Activated CD4-positive, alpha-beta T cell treated with anti-CD3 and anti-CD28 coated beads, Interleukin-2, amount 50 U/mL, for 1 hour (primary cell): ENCODE data around the gene MAD1L1.
"Not testable (repeated sequence)": the region's sequence is repeated elsewhere in the genome, so short reads cannot be mapped to it uniquely, and the experiment has no call there.

Experiments
- DNase-seq: peaks from one replicate; pipeline ENCODE4 v3.0.0-alpha.2; 2020

Gene MAD1L1

DNA sequence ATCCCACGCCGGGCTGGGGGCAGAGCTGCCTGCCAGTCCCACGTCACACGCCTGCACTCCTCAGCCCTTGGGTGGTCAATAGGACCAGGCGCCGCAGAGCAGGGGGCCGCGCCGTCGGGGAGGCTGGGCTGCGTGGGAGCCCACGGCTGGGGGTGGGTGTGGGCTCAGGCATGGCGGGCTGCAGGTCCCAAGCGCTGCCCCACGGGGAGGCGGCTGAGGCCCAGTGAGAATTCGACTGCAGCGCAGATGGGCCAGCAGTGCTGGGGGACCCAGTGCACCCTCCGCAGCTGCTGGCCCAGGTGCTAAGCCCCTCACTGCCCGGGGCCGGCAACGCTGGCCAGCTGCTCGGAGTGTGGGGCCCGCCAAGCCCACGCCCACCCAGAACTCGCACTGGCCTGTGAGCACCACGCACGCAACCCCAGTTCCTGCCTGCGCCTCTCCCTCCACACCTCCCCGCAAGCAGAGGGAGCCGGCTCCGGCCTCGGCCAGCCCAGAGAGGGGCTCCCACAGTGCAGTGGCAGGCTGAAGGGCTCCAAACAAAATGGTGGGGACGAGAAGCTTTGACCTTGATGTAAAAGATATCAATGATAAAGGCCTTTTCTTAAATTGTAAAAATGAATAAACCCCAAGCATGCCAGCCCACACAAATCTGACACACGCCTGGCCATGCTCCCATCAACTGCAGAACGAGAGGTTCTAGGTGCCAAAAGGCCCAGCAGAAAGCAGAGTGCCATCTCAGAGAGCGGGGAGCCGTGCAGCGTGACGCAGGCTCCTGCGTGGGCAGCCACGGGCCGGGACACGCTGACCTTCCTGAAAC lies 255.5 kb downstream of the MAD1L1 start:
- no peak for DNase-seq

DNA sequence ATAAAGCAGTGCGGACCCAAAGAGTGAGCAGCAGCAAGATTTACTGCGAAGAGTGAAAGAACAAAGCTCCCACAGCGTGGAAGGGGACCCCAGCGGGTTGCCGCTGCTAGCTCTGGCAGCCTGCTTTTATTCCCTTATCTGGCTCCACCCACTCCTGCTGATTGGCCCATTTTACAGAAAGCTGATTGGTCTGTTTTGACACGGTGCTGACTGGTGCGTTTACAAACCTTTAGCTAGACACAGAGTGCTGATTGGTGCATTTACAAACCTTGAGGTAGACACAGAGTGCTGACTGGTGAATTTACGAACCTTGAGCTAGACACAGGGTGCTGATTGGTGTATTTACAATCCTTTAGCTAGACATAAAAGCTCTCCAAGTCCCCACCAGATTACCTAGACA lies 256.2 kb downstream of the MAD1L1 start:
- not testable (repeated sequence) for DNase-seq

DNA sequence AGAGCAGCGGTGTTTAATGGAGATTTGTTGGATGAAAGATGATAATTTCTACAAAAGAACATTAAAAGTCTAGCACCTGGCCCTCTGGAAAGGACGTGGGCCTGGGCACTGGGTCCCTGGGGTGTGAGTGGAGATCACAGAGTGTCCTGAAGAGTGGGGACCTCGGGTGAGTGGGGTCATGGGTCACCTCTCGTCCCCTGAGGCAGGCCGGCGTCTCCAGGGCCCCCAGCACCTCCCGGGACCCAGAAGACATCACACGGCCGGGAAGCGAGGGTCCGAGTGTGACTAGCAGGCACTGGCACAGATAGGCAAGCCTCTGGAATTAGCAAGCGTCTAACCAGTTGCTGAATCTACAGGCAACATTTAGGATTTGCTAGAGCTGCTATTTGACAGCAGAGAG lies 257.2 kb downstream of the MAD1L1 start:
- DNase-seq, result no peak

DNA sequence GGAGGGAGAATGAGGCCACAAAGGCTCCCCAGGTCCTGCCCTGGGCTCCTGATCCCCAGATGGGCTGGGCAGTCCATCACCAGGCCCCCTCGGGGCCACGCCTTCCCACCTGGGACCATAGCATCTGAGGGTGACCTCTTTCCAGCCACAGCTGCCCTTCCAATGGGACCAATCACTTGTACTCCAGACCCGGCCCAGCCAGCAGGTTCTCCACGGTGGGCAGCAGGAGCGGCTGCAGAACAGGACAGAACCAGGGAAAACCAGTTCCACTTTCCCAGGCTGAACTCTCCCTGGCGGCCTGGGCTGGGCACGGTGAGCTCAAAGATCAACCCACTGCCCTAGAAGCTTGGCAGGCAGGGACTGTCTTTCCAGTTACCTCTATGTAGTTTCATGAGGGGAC lies 257.6 kb downstream of the MAD1L1 start:
- DNase-seq, result no peak

DNA sequence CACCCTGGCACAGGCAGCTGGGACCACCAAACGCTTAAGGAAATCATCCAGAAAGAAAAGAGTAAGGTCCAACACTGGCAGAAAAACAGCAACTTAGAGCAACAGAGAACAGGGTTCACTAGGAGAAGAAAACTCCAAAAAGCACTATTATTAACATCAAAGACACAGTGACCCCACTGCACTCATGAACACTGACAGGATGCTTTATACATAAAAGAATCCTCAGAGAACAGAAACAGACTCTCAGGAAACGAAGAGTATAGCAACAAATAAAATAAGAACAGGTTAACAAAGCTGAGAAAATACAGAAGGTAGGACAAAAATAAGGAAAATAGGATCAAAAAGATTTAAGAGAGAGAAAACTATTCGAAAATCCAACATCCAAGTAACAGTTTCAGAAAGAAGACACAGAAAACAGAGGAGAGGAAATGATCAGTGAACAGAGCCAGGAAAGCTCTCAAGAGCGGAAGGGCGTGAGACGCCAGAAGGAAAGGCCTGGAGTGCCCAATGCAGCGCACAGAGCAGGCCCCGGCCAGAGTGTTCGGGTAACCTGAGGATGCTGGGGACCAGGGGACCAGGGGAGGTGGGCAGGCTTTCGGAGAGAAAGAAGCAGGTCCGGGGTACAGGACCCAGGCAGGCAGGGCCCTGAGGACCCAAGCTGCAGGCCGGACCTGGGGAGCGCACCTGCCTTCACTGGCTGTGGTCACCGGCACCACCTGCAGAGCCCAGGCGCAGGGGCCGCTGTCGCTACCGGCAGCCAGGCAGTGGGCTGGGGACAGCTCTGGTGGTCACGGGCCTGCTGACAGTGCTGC lies 258.2 kb downstream of the MAD1L1 start:
- no peak for DNase-seq

DNA sequence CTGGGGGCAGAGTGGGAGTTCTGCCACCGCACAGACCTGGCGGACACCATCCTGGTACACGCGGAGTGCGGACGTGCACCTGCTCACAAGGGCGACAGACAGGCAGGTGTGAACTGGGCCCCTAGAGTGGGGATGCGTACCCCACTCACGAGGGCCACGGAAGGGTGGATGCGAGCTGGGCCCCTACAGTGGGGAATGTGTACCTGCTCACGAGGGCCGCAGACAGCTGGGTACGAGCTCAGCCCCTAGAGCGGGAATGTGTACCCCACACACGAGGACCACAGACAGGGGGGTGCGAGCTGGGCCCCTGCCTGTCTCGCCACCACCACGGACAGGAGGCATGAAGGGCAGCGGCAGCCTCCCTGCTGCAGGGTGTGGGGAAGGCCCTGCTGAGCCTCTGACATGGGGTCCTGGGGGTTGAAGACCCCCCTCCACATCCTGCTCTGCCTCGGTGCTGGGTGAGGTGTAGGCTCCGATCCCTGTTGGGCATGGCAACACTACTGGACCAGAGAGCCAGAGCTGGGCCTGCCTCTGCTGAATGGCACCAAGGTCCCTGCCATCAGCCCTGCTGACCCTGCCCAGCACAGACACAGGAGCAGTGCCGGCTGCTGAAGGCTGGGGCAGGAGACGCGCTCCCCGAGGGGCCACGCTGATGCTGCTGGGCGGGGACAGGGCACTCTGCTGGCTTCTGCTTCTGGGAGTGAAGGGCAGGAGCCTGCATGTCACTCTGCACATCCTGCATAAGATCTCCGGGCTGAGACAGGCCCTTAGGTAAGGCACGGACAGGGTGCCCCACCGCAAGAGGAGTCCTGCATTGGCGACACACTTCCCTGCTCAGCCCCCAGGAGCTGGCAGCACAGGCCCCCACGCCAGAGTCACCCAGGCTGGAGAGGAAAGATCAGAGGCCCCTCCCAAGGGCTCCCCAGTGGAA lies 259.2 kb downstream of the MAD1L1 start:
- no peak for DNase-seq

DNA sequence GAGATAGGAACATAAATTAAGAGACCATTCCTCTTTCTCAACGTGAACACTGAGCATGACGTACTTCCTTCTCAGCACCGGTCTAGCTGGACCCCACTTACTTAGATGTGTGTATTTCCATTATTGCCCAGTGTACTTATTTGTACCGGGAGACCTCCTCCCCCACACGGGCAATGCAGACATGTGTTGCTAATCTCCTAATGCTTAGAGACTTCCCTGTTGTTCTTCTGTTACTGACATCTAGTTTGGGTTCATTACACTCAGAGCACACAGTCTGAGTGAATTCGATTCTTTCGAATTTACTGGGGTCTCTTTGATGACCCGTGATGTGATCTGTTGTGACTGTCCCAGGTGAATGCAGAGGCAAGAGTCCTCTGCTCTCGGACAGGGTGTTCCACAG lies 260.0 kb downstream of the MAD1L1 start:
- no peak for DNase-seq

DNA sequence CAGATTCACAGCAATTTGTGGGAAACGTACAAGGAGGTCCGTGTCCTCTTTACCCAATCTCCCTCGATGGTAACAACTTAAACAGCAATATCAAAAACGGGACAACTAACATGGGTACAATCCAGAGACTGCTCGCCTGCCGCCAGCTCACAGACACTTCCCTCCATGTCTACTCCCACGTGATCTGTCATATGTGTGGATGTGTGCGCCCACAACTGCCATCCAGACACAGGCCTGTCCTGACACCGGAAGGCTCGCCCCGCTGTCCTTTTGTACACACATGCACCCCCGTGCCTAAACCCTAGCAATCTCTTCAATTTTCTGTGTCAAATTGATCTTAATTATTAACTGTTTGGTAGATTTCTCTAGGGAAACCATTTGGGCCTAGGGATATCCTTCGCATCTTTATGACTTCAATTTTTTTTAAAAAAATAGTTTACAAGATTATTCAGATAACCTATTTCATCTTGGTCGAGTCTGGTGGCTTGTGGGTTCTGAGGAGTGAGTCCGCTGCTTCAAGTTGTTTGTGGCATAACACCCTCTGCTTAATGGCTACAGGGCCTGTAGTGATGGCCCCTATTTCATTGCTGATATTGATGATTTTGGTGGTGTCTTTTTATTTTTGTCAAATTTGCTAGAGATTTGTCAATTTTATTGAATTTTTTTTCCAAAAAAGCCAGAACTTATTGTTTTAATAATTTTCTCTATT lies 260.6 kb downstream of the MAD1L1 start:
- no peak for DNase-seq

DNA sequence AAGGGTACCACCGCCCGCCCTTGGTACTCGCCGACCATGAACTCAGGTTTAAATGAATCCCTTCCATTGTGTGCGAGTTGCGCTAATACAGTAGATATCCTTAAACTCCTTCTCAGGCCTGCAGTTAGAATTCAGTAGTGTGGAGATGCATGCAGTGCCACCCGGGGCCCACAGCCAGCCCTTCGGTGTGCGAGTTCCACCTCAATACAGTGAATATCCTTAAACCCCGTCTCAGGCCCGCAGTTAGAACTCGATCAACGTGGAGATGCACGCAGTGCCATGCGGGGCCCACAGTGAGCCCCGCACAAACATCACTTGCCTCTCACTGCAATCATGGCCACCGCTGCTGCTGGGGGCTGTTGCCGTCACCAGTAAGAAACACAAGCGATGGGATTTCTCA lies 261.9 kb downstream of the MAD1L1 start:
- no peak for DNase-seq

DNA sequence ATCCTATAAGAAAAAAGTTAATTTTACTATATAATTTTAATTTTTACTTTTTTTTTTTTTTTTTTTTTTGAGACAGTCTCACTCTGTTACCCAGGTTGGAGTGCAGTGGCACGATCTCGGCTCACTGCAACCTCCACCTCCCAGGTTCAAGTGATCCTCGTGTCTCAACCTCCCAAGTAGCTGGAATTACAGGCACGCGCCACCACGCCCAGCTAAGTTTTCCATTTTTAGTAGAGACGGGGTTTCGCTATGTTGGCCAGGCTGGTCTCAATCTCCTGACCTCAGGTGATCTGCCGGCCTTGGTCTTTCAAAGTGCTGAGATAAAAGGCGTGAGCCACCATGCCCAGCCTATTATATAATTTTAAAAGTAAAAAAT lies 262.5 kb downstream of the MAD1L1 start:
- not testable (repeated sequence) for DNase-seq

DNA sequence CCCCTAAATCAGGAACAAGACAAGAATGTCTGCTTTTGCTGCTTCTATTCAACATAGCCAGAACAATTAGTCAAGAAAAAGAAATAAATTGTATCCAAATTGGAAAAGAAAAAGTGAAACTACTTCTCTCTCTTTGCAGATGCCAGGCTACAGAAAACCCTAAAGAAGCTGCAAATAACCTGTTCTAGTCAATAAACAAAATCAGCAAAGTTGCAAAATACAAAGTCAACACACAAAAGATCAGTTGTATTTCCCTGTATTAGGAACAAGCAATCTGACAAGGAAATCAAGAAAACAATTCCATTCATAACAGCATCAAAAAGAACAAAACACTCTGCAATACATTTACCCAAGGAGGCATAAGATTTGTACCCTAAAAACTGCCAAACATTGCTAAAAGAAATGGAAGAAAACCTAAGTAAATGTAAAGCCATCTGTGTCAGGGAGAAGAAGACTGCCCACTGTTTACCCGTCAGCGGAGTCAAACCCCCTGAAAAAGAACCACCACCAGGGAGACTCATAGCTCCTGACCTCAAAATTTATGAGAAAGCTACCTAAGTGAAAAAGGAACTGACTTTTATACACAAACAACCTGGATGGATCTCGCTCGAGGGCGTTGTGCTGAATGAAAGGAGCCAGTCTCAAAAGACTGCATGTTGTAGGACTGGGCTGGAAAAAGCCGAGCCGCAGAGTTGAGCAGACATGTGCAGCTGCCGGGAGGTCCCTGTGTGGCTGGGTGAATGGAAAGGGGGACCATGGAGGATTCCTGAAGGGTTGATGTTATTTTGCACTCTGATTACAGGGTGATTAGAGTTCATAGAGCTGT lies 263.1 kb downstream of the MAD1L1 start:
- no peak for DNase-seq

DNA sequence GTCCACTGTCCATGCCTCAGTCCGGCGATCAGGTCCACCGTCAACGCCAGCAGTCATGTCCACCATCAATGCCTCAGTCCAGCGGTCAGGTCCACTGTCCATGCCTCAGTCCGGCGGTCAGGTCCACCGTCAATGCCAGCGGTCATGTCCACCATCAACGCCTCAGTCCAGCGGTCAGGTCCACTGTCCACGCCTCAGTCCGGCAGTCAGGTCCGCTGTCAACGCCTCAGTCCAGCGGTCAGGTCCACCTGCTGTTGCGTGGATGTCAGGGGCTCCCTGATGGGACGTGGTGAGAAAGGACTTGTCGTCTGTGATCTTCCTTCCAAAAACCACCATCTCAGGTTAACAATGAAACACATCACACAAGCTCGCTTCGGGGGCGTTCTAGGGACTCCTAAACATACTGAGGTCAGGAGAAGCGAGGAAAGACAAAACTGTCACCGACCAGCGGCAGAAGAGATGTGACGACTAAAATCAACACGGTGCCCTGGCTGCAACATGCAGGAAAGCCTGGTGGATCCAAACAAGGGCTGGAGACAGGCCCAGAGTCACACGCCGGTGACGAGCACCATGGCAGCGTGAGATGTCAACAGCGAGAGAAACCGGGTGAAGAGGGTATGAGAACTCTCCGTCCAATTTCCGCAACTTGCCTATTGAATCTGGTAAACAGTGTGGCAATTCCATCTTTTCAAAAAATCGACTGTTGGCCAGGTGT lies 264.2 kb downstream of the MAD1L1 start:
- DNase-seq, result no peak

DNA sequence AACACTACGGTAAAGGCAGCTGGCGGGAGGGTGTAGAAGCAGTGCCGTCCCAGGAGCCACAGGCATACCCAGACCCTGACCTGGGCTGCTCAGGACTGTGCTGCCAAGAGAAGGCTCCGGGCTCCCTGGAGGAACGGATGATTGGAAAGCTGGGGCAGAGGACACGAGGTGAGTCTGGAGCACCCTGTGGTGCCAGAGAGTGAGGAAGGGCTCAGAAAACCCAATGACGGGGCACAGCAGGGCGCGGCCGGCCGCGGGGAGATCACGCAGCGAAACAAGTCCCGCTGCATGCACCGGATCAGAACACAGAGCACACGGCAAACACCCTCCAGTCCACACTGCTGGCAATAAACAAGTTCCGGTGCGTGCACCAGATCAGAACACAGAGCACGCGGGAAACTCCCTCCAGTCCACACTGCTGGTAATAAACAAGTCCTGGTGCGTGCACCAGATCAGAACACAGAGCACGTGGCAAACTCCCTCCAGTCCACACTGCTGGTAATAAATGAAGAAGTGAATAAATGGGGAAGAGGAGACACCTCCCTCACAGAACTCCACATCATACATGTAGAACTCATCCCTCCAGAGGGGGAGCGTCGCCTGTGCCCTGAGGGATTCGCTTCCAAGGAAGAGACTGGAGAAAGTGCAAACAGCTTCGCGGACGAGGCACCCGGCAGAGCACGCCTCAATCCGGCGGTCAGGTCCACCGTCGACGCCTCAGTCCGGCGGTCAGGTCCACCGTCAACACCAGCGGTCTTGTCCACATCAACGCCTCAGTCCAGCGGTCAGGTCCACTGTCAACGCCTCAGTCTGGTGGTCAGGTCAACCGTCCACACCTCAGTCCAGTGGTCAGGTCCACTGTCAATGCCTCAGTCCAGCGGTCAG lies 265.0 kb downstream of the MAD1L1 start:
- DNase-seq, result no peak

DNA sequence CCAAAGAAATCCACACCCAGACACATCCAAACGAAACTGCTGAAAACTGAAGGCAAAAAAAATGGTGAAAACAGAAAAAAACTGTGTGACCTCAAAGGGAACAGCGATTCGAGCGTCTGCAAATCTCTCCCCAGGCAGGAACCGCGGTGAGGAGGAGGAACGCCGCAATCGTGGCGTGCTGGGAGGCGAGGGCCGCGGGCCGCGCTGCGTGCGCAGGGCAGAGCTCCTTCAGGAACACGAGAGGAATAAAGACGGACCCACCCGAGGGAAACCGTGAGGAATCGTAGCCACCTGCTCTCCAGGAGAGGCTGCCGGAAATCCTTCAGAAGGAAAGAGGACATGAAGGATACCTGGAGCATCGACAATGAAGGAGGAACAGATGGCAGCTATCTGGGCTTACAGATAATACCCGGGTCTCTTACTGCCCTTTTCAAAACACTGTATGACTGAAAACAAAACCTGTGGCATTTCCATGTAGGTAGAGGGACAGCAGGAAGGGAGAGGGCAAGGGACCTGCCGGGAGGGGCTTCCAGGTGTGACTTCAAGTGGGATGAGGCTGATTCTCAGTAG lies 266.0 kb downstream of the MAD1L1 start:
- no peak for DNase-seq

DNA sequence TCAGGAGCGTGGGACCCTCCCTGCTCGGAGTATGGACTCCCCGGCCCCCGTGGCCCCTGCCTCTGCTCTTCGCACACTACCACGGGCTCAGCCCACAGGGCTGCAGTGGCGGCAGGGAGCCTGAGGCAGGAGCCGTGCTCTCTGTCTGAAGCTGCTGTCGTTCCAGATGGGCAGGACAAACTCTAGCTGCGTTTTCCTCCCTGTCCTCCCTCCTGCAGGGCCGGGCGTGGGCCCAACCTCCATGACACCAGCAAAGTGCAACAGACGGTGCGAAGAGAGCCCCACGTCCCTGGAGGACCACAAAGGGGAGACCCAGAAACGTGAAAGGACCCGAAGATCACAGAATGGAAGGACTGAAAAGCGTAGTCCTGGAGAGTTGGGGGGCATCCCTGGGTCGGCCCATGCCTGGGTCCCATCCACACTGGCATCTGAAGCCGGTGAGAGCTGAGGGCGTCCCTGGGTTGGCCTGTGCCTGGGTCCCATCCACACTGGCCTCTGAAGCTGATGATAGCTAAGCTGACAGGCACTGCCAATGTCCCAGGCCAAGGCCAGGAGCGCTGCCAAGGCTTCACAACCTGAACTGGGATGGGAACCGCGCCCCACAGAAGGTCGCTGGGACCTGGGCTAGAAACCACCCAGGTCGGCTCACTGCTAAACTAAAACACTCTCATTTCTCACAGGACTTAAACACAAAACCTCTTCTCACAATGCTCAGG lies 267.0 kb downstream of the MAD1L1 start:
- DNase-seq, result no peak

DNA sequence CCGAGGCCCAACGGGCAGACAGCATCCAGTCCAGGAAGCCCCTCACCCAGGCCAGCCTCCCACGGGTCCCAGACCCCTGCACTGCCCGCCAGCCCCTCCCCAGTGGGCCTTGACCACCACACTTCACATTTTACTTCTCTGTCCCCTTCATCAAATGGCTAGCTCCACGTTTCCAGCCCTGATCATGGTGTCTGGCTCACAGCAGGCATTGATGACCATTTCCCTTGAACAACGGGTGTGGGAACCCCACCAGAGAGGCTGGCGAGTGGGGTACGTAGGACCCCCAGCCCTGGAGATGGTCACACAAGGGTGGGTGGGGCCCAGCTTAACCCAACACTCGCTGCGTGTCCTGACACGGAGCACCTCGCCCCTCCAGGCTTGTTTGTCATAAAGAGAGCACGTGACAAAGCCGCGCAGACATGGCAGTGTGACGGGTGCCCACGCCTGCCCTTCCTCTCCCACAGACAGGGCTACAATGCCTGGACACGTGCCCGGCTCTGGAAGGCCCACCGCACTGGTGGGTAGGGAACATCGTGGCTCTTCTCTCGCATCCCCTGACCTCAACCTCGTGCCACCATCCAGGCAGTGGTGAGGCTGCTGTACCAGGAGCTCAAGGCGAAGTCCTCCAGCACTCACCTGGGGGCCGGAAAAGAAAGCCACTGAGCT lies 267.7 kb downstream of the MAD1L1 start:
- DNase-seq, result no peak

DNA sequence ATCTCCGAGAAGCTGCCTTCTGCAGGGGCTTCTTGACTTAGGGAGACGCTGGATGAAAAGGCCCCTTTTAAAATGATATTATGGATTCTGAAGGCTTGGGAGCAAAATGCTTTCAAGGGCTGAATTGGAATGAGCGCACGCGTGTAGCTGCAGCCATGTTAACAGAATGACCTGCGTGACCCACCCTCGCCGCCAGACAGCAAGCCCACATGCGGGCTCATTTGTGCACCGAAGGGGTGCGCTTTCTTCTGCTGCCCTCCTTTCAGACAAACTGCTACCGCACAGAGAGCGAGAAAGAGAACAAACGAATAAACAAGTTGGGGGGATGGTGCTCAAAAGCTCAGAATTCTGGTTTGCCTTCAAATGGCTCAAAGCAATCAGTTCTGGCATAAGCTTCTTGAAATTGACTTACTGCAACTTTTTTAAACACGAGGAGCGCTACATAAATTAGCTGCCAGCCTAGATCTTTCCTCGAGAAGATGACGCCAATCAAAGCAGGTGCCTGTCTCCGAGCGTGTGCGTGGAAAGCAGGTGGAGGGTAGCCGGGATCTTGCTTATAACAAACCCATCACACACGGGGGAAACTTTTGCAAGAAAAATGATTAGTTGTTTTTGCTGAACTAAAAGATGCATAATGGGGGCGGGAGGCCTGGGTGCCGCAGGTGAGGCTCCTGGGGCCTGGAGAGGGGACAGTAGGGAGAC lies 268.4 kb downstream of the MAD1L1 start:
- DNase-seq, result no peak

DNA sequence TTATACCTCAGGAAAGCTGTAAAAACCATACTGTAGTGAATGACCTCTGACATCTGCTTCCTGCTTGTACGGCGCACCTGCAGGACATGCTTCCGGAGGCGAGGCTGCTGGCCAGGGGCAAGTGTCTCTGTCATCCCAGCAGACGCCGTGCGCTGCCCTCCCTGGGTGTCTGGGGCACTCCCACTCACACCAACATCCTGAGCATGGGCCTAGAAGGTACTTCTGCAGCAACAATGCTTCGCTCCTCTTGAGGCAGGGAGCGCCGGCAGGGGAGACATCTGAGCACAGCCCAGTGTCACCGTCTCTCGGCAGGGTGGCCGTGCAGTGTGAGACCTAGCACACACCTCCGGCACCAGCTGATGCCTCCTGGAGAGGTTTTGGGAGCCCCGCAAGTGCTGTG lies 269.2 kb downstream of the MAD1L1 start:
- DNase-seq, result no peak
